ENCODE measurements around the gene BHMT.

- TF ChIP-seq, protein P1, sequence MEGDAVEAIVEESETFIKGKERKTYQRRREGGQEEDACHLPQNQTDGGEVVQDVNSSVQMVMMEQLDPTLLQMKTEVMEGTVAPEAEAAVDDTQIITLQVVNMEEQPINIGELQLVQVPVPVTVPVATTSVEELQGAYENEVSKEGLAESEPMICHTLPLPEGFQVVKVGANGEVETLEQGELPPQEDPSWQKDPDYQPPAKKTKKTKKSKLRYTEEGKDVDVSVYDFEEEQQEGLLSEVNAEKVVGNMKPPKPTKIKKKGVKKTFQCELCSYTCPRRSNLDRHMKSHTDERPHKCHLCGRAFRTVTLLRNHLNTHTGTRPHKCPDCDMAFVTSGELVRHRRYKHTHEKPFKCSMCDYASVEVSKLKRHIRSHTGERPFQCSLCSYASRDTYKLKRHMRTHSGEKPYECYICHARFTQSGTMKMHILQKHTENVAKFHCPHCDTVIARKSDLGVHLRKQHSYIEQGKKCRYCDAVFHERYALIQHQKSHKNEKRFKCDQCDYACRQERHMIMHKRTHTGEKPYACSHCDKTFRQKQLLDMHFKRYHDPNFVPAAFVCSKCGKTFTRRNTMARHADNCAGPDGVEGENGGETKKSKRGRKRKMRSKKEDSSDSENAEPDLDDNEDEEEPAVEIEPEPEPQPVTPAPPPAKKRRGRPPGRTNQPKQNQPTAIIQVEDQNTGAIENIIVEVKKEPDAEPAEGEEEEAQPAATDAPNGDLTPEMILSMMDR (IDR thresholded peaks at IDR 0.05), result no peak
- TF ChIP-seq POLR2AphosphoS5 (IDR thresholded peaks at IDR 0.05; ENCODE audit: low read depth, low read length) (no peak), REST (IDR thresholded peaks at IDR 0.05; ENCODE audit: insufficient read depth in 1 of 2, low read depth in 2 of 2, low read length in 1 of 2) (no peak), TCF7L2 (IDR thresholded peaks at IDR 0.05; ENCODE audit: low read depth, low read length) (no peak)
Measured at GRCh38 chr5:79111387-79111959, at the start of gene BHMT.

All from Panc1 (cell line).